ENCODE data around the gene TMC7. TPM values are rescaled to one million over a fixed set of nuclear protein-coding genes. Genes with fewer than 3 reads are reported as not detected.
A peak's percentile ranks its signal among the peaks of the same experiment; 100 is the strongest.

TMC7 gene
- total RNA-seq, 1 donor from 2014 or later, result 0.23 TPM

DNA sequence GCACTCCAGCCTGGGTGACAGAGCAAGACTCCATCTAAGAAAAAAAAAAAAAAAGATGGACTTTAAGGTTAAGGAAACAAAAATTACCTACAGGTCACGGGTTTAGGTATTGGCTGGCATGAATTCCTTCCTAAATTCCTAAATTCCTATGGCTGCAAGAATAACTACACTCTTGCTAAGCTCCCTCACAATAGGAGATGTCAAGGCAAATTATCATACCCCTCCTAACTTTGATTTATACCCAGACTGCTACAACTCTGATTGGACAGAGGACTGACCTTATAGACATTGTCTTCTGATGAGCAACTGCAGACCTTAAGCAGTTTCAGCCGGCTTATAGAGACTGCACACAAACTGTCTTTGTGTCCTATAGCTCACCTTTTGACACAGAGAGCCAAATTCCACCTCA, 25.1 kb upstream of the TMC7 start:
- H3K4me3 ChIP-seq (ENCODE audit: low read depth, low read length), result no peak overlapping the region
- DNase-seq (ENCODE audit: low read depth), result no peak
- TF ChIP-seq CTCF (conservative IDR thresholded peaks at IDR 0.05; ENCODE audit: low read depth, low read length), result no peak

GRCh38 chr16:18959031-18959505, 24.7 kb upstream of the TMC7 start:
- TF ChIP-seq CTCF (conservative IDR thresholded peaks at IDR 0.05; ENCODE audit: low read depth, low read length), result no peak
- no peak for DNase-seq (ENCODE audit: low read depth)
- no peak overlapping the region for H3K4me3 ChIP-seq (ENCODE audit: low read depth, low read length)

DNA sequence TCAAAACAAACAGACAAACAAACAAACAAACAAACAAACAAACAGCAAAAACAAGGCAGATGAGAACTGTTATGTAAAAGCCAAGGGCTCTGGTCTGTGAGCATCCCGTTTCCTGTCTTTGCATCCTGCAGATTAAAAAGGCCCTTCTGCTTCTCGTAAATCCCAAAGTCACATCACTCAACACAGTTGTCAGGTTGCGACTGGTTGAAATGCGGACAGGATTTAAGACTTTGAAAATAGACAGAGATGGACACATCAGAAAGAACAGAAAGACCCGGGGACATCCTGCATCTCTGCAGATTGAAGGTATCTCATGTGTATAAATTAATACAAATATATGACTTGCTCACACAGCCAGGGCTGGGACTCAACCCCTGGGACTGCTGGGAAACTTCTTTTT, 18.2 kb upstream of the TMC7 start:
- no peak for TF ChIP-seq CTCF (conservative IDR thresholded peaks at IDR 0.05; ENCODE audit: low read depth, low read length)
- no peak for DNase-seq (ENCODE audit: low read depth)
- no peak overlapping the region for H3K4me3 ChIP-seq (ENCODE audit: low read depth, low read length)

DNA sequence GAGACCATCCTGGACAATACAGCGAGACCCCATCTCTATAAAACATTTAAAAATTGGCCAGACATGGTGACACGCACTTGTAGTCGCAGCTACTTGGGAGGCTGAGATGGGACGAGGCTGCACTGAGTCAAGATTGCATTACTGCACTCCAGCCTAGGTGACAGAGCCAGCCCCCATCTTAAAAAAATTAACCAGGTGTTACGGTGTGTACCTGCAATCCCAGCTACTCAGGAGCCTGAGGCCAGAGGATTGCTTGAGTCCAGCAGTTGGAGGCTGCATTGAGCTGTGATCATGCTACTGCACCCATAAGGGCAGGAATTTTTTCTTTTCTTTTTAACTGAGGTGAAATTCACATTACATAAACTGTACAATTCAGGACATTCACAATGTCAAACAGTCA, 16.9 kb upstream of the TMC7 start:
- DNase-seq (ENCODE audit: low read depth), result no peak
- H3K4me3 ChIP-seq (ENCODE audit: low read depth, low read length), result no peak overlapping the region
- TF ChIP-seq CTCF (conservative IDR thresholded peaks at IDR 0.05; ENCODE audit: low read depth, low read length), result no peak

GRCh38 chr16:18969050-18969854, 14.5 kb upstream of the TMC7 start:
- TF ChIP-seq CTCF (conservative IDR thresholded peaks at IDR 0.05; ENCODE audit: low read depth, low read length), result peak; percentile 95
- no peak for DNase-seq (ENCODE audit: low read depth)
- peak overlapping the region; percentile 37 for H3K4me3 ChIP-seq (ENCODE audit: low read depth, low read length)

- TF ChIP-seq CTCF (conservative IDR thresholded peaks at IDR 0.05; ENCODE audit: low read depth, low read length), result no peak
- DNase-seq (ENCODE audit: low read depth), result no peak
- no peak overlapping the region for H3K4me3 ChIP-seq (ENCODE audit: low read depth, low read length)
Measured at GRCh38 chr16:18969855-18970240, 13.9 kb upstream of the TMC7 start.

GRCh38 chr16:18975109-18975508, 8.6 kb upstream of the TMC7 start:
- DNase-seq (ENCODE audit: low read depth), result no peak
- H3K4me3 ChIP-seq (ENCODE audit: low read depth, low read length), result no peak overlapping the region
- TF ChIP-seq CTCF (conservative IDR thresholded peaks at IDR 0.05; ENCODE audit: low read depth, low read length), result no peak
